ENCODE data around the gene FOCAD. TPM values are rescaled to one million over a fixed set of nuclear protein-coding genes. Genes with fewer than 3 reads are reported as not detected.

Gene FOCAD
- total RNA-seq, 1 donor from 2014 or later, result 48.2 TPM

- H3K36me3 Mint-ChIP-seq (ENCODE audit: low read depth, unreplicated experiment), result no peaks in the 10 kb centered on the region
- Histone ChIP-seq H3K27me3 (ENCODE audit: insufficient read depth, low read length) (no peaks in the 10 kb centered on the region), H3K9me3 (ENCODE audit: insufficient read depth, low read depth, low read length) (no peaks in the 10 kb centered on the region), H3K4me2 (ENCODE audit: low read length) (no peak overlapping the region), H3K4me3 (ENCODE audit: insufficient read depth, low read depth, low read length) (no peak overlapping the region), H3K4me1 (ENCODE audit: insufficient read depth, low read length) (no peaks in the 10 kb centered on the region), H3K36me3 (ENCODE audit: insufficient read depth, low read length) (no peaks in the 10 kb centered on the region), H3K27ac (ENCODE audit: low read depth, low read length) (no peak overlapping the region), H2AFZ (ENCODE audit: low read depth, low read length) (no peak overlapping the region), H3K9ac (ENCODE audit: low read length) (no peak overlapping the region), H3K79me2 (ENCODE audit: insufficient read depth, low read length) (no peaks in the 10 kb centered on the region), H4K20me1 (ENCODE audit: insufficient read depth, low read length) (no peaks in the 10 kb centered on the region)
- H3K27ac Mint-ChIP-seq (ENCODE audit: unreplicated experiment), result no peak overlapping the region
- FAIRE-seq, result no peak
- no peaks in the 10 kb centered on the region for H3K4me1 Mint-ChIP-seq (ENCODE audit: low read depth, unreplicated experiment)
- H3K27me3 Mint-ChIP-seq (ENCODE audit: low read depth, unreplicated experiment), result no peaks in the 10 kb centered on the region
- DNase-seq (ENCODE audit: low read depth), result no peak
- no peak overlapping the region for H3K4me3 Mint-ChIP-seq (ENCODE audit: unreplicated experiment)
- TF ChIP-seq CTCF (IDR thresholded peaks at IDR 0.05; ENCODE audit: insufficient read depth, low read depth, low read length) (no peak), EZH2 (IDR thresholded peaks at IDR 0.05; ENCODE audit: insufficient read depth, low read length) (no peak)
- no peaks in the 10 kb centered on the region for H3K9me3 Mint-ChIP-seq (ENCODE audit: unreplicated experiment)
Measured at GRCh38 chr9:21042466-21042865, 358.4 kb downstream of the FOCAD start.

DNA sequence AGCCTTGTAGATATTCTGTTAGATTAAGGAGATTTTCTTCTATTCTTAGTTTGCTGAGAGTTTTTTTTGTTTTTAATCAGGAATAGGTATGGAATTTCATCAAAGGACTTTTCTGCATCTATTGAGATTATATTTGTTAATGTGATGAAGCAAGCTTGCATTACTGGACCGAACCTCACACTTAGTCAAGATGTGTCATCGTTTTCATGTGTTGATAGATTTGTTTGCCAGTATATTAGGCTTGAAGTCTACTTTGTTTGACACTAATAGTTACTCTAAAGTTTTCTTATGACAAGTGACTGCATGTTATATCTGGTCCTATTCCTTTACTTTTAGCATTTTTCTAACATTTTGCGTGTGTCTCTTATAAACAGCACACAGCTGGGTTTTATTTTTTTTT lies 359.8 kb downstream of the FOCAD start:
- H3K9me3 Mint-ChIP-seq (ENCODE audit: unreplicated experiment), result no peaks in the 10 kb centered on the region
- DNase-seq (ENCODE audit: low read depth), result no peak
- Histone ChIP-seq H2AFZ (ENCODE audit: low read depth, low read length) (no peak overlapping the region), H3K4me3 (ENCODE audit: insufficient read depth, low read depth, low read length) (no peak overlapping the region), H4K20me1 (ENCODE audit: insufficient read depth, low read length) (no peaks in the 10 kb centered on the region), H3K79me2 (ENCODE audit: insufficient read depth, low read length) (no peaks in the 10 kb centered on the region), H3K9ac (ENCODE audit: low read length) (no peak overlapping the region), H3K36me3 (ENCODE audit: insufficient read depth, low read length) (no peaks in the 10 kb centered on the region), H3K27ac (ENCODE audit: low read depth, low read length) (no peak overlapping the region), H3K4me1 (ENCODE audit: insufficient read depth, low read length) (no peaks in the 10 kb centered on the region), H3K9me3 (ENCODE audit: insufficient read depth, low read depth, low read length) (no peaks in the 10 kb centered on the region), H3K4me2 (ENCODE audit: low read length) (no peak overlapping the region), H3K27me3 (ENCODE audit: insufficient read depth, low read length) (no peaks in the 10 kb centered on the region)
- H3K36me3 Mint-ChIP-seq (ENCODE audit: low read depth, unreplicated experiment), result no peaks in the 10 kb centered on the region
- H3K27ac Mint-ChIP-seq (ENCODE audit: unreplicated experiment), result no peak overlapping the region
- no peaks in the 10 kb centered on the region for H3K4me1 Mint-ChIP-seq (ENCODE audit: low read depth, unreplicated experiment)
- TF ChIP-seq EZH2 (IDR thresholded peaks at IDR 0.05; ENCODE audit: insufficient read depth, low read length), result no peak
- no peak for TF ChIP-seq CTCF (IDR thresholded peaks at IDR 0.05; ENCODE audit: insufficient read depth, low read depth, low read length)
- no peak overlapping the region for H3K4me3 Mint-ChIP-seq (ENCODE audit: unreplicated experiment)
- no peaks in the 10 kb centered on the region for H3K27me3 Mint-ChIP-seq (ENCODE audit: low read depth, unreplicated experiment)
- peak; percentile 5 for FAIRE-seq

Small RNAs within 50 kb of the gene (microRNA-seq; reads per million reads assigned to microRNA genes)
- gene MIR491, result 138 reads per million, percentile 68 among the genes with 10 or more reads in this experiment

Other genes with a start within 250 kb of the FOCAD start
- gene MLLT3, start 61.8 kb upstream of the FOCAD start, total RNA-seq, result 35.1 and 41.6 TPM in 2 replicates